Effector memory CD4-positive, alpha-beta T cell (primary cell): ENCODE results near the gene PCDH15.

Experiments used
- DNase-seq, 3 donors: peaks; one replicate each; pipeline ENCODE4 v3.0.0-alpha.2; 2020
- H3K27ac ChIP-seq: 2 replicates; pipeline ENCODE4 v1.7.0; 2013; ENCODE audit warnings: mild to moderate bottlenecking, low read length, moderate library complexity; ENCODE audit not compliant: insufficient read depth, poor library complexity, severe bottlenecking
- H3K27me3 ChIP-seq: replicated peaks from 2 replicates; pipeline ENCODE4 v1.7.0; 2013; ENCODE audit warnings: mild to moderate bottlenecking, low read length; ENCODE audit not compliant: insufficient read depth, control insufficient read depth, poor library complexity, severe bottlenecking
- H3K36me3 ChIP-seq: 2 replicates; pipeline ENCODE4 v1.7.0; 2013; ENCODE audit warnings: mild to moderate bottlenecking, low read length, moderate library complexity; ENCODE audit not compliant: control insufficient read depth, insufficient read depth
- H3K4me1 ChIP-seq: 2 replicates; pipeline ENCODE4 v1.7.0; 2013; ENCODE audit warnings: low read length, mild to moderate bottlenecking; ENCODE audit not compliant: control insufficient read depth, insufficient read depth, poor library complexity, severe bottlenecking
- H3K4me3 ChIP-seq: 2 replicates; pipeline ENCODE4 v1.7.0; 2013; ENCODE audit warnings: low read length, low read depth, mild to moderate bottlenecking; ENCODE audit not compliant: insufficient read depth, poor library complexity, severe bottlenecking
- H3K9me3 ChIP-seq: 2 replicates; pipeline ENCODE4 v1.7.0; 2013; ENCODE audit warnings: mild to moderate bottlenecking, low read length, moderate library complexity; ENCODE audit not compliant: control insufficient read depth

The PCDH15 gene

DNA sequence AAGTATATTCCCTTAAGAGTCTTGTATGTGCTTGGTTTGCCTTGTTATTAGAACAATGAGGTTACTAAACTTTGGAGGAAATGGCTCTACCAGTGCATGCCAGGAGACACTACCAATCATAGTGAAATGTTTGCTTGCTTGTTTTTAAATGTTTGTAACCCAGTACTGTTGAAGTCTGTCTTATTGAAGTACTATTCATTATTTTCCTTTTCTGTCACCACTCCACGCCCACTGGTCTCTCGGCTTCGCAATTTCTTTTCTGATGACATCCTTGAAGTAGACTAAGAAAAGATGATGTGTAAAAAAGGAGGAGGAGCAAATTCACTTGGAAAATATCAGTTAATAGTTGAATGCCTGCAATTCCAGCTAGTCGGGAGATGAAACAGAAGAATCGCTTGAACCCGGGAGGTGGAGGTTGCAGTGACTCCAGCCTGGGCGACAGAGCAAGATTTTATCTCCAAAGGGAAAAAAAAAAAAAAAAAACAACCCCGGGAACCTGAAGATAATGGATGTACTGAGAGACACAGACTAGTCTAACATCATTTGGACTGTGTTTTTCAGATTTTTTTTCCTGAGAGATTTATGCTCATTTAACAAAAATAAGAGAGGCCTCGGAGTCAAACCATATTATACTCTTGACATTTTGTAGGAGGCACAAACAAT lies 959.4 kb downstream of the PCDH15 start:
- Histone ChIP-seq H3K36me3 (no peaks in the 10 kb centered on the region), H3K27ac (no peak overlapping the region), H3K4me1 (no peaks in the 10 kb centered on the region), H3K4me3 (no peak overlapping the region), H3K9me3 (no peaks in the 10 kb centered on the region), H3K27me3 (no peaks in the 10 kb centered on the region)
- DNase-seq = no peak

DNA sequence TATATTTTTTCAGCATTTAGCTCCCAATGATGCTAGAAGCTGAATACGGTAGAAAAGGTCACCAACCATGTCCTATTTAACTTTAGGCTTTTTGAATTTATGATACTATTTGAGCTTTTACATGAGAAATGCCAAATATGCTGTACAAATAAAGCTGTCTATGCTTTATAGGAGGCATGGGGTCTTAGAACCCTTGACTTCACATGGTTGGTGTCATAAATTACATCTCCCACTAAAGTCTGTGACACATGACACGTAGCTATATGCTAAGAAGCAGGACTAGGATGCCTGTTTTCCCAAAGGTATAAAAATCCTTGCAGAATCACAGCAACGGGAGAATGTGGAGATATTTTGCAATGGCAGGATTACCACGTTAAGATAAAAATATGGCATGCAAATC lies 960.4 kb downstream of the PCDH15 start:
- DNase-seq = no peak
- H3K27me3 ChIP-seq = no peaks in the 10 kb centered on the region
- H3K9me3 ChIP-seq = no peaks in the 10 kb centered on the region
- no peaks in the 10 kb centered on the region for H3K4me1 ChIP-seq
- no peaks in the 10 kb centered on the region for H3K36me3 ChIP-seq
- no peak overlapping the region for H3K4me3 ChIP-seq
- no peak overlapping the region for H3K27ac ChIP-seq

DNA sequence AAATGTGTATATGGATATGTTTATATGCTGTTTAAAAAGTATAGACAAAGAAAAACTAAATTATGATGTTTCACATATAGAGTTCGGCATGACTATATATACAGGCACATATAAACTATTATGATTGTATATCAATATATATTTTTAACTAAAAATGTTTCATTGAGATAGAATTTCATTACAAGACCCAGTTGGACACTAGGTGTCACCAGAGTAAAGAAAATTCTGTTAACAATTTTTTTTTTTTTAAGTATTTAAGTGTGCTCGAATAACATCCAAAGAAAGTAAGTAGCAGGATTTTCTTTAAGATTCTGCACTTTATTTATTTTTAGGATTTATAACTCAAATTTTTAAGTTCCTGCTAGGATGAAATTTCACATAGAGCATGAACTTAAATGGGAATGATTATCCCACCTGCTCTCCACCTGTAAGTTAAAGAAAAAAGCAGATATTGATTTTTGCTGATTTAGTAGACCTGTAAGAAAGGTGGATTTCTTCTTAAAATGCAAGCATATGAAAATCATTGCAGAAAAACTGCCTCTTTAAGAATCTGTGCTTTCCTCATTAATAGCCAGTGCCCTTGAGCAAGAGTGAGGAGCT lies 961.5 kb downstream of the PCDH15 start:
- Histone ChIP-seq H3K4me1 (no peaks in the 10 kb centered on the region), H3K27ac (no peak overlapping the region), H3K27me3 (no peaks in the 10 kb centered on the region), H3K9me3 (no peaks in the 10 kb centered on the region), H3K4me3 (no peak overlapping the region), H3K36me3 (no peaks in the 10 kb centered on the region)
- no peak for DNase-seq

DNA sequence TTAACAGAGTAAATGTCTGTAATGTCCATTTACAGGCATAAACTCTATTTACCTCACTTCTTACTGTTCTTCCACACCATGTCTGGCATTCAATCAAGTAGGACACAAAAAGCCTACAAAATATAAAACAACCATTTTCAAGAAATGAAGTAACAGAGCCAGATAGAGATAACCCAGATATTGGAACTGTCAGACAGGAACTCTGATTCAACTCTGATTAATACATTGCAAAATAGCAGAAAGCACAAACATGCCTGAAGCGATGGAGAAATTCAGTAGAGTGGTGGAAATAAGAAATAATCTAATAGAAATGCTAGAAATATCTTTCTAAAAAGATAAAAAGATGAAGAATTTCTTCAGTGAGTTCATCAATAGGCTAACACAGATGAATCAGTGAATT lies 964.4 kb downstream of the PCDH15 start:
- Histone ChIP-seq H3K9me3 (no peaks in the 10 kb centered on the region), H3K4me3 (no peak overlapping the region), H3K27me3 (no peaks in the 10 kb centered on the region), H3K27ac (no peak overlapping the region), H3K4me1 (no peaks in the 10 kb centered on the region), H3K36me3 (no peaks in the 10 kb centered on the region)
- DNase-seq = no peak

DNA sequence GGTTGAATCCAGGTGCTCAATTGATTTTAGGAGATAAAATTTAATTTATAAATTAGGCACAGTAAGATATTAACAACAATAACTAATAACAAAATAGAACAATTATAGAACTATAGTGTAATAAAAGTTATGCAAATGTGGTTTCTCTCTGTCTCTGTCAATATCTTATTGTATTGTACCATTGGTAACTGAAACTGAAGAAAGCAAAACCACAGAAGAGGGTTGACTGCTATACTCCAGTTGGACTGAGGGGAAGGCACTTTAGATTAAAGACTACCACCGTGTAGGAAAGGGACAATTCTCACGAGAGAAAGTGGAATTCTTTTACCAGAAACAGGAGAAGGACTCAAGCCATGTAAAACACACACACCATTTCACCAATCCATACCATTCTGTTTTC lies 967.1 kb downstream of the PCDH15 start:
- H3K27me3 ChIP-seq = no peaks in the 10 kb centered on the region
- no peak overlapping the region for H3K4me3 ChIP-seq
- no peak overlapping the region for H3K27ac ChIP-seq
- no peak for DNase-seq
- no peaks in the 10 kb centered on the region for H3K36me3 ChIP-seq
- H3K9me3 ChIP-seq = no peaks in the 10 kb centered on the region
- no peaks in the 10 kb centered on the region for H3K4me1 ChIP-seq

DNA sequence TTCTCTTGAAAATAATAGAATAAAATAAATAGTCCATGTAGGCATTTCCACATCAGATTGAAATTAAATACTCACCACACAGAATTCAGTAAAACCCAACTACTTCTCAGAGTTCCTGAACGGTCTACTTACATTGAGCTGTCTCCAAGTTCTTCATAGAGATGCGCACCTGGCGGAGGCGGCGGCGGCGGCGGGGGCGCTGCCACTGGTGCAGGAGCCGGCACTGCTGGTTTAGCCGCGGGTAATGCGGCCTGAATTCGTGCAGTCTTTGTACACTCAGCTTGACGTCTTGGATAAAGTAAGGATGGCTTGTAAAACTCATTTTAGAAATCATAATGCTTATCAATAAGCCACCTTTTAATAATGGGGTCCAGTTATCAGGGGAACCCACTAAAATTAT lies 973.8 kb downstream of the PCDH15 start:
- DNase-seq = no peak
- Histone ChIP-seq H3K27me3 (no peaks in the 10 kb centered on the region), H3K9me3 (no peaks in the 10 kb centered on the region), H3K4me3 (no peak overlapping the region), H3K27ac (no peak overlapping the region), H3K4me1 (no peaks in the 10 kb centered on the region), H3K36me3 (no peaks in the 10 kb centered on the region)

DNA sequence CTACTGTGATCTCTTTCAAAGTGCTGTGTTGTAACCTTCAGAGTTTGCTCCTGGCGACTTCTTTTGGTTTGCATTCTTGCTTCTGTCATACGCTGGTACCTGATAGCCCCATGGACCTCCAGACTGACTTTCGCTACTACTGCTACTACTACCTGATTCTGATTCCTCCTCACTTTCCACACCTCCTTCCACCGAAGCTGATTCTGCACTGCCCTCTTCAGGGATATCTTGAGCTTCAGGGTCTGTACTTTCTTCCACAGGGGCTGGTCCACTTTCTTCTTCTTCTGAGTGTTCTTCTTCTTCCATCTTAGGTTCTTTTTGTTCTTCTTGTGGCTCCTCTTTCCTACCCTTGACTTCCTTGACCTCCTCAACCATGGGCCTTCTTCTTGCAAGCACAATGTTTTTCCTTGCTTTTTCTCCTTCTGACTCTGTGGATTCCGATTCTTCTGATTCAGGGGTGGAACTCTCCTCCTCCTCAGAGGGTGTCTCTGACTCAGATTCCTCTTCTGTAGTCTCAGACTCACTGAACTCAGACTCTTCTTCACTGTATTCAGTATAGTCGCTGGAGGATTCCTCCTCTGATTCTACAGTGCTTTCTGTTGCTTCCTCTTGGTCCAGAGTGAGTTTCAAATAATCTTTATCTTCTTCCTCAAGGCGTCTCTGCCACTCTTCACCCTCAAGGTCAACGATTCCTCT lies 992.2 kb downstream of the PCDH15 start:
- no peak for DNase-seq
- no peaks in the 10 kb centered on the region for H3K36me3 ChIP-seq
- H3K4me1 ChIP-seq = no peaks in the 10 kb centered on the region
- H3K4me3 ChIP-seq = no peak overlapping the region
- no peaks in the 10 kb centered on the region for H3K9me3 ChIP-seq
- H3K27ac ChIP-seq = no peak overlapping the region
- H3K27me3 ChIP-seq = no peaks in the 10 kb centered on the region

DNA sequence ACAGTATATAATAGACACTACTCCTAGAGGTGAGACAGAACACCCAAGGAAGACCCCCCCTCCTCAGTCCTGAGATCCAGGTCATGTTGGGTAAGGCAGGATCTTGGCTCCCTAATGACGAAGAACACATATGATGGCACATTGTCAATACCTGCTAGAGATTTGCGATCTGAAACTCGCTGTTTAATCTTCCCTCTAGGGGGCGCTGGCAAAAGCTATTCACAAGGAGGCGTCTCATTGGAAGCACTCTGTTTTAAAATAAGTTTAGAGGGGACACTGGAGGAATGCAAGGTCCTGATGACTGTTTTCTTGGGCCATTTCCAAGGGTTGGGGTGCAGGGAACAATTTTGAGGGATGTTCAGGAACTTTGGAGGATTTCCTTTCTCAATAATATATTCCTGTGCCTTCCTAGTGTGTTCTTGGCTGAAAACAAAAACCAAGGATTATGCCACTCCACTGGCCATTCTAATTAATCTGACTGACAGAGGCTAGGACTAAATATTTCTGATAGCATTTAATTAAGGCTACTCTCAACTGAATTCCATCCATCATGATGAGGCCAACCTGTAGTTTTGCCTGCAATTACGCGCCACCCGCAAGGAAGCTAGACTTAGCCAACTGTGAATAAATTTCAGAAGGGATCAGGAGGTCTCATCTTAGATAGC lies 1014.7 kb downstream of the PCDH15 start:
- no peak for DNase-seq
- H3K27ac ChIP-seq = no peak overlapping the region
- H3K4me1 ChIP-seq = no peaks in the 10 kb centered on the region
- no peaks in the 10 kb centered on the region for H3K9me3 ChIP-seq
- H3K4me3 ChIP-seq = no peak overlapping the region
- H3K27me3 ChIP-seq = no peaks in the 10 kb centered on the region
- H3K36me3 ChIP-seq = no peaks in the 10 kb centered on the region

DNA sequence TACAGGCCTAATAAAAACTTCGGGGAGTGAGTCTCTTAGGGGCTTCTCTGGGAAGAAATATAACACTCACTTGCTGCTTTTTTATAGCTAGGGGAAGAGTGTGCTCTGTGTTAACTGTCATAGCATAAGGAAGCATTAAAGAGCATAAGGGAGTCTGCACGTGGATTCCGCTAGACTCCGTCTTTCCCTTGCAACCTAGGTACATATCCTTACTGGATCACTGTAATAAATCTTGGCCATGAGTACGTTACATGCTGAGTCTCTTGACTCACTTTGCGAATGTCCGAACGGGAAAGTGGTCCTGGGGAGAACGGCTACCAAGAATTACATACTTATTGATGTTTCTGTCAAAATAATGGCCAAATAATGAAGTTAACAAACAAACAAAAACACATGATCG lies 1029.3 kb downstream of the PCDH15 start:
- H3K27ac ChIP-seq = no peak overlapping the region
- DNase-seq = no peak
- no peaks in the 10 kb centered on the region for H3K36me3 ChIP-seq
- H3K4me3 ChIP-seq = no peak overlapping the region
- H3K27me3 ChIP-seq = no peaks in the 10 kb centered on the region
- no peaks in the 10 kb centered on the region for H3K4me1 ChIP-seq
- H3K9me3 ChIP-seq = no peaks in the 10 kb centered on the region

DNA sequence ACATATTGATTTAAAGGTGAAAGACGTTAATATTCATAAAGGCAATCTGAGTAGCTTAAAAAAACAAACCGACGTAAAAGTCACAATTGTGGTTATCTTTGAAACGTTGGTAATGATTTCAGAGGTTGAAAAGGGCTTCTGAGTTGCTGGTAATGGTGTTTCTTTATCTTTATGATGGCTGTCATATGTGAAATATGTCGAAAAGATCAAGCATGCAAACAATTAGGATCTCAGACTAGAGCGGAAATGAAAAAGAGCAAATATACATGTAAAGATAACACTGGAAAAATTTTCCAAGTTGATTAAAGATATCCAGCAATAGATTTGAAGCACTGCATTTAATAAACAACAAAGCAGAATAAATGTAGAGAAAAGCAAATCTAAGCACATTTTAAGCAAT lies 1030.1 kb downstream of the PCDH15 start:
- Histone ChIP-seq H3K9me3 (no peaks in the 10 kb centered on the region), H3K27me3 (no peaks in the 10 kb centered on the region), H3K27ac (no peak overlapping the region), H3K4me1 (no peaks in the 10 kb centered on the region), H3K36me3 (no peaks in the 10 kb centered on the region), H3K4me3 (no peak overlapping the region)
- DNase-seq = no peak
